Osteoblast (primary cell): ENCODE measurements around the gene CAPN14. TPM values are rescaled to one million over a fixed set of nuclear protein-coding genes. Genes with fewer than 3 reads are reported as not detected.
A peak's percentile ranks its signal among the peaks of the same experiment; 100 is the strongest.

Source experiments
- DNase-seq: peaks from one replicate; pipeline ENCODE4 v3.0.0; 2011; ENCODE audit warnings: low spot score, mixed read lengths; ENCODE audit not compliant: insufficient read length; ENCODE audit errors: missing footprints
- H2AFZ ChIP-seq: 2 replicates; pipeline ENCODE4 v1.6.0; 2011; ENCODE audit warnings: mild to moderate bottlenecking, low read length
- H3K27ac ChIP-seq: 2 replicates; pipeline ENCODE4 v1.5.1; 2011; ENCODE audit warnings: mild to moderate bottlenecking, low read depth, low read length, moderate library complexity
- H3K27me3 ChIP-seq: 2 replicates; pipeline ENCODE4 v1.6.0; 2012; ENCODE audit warnings: mild to moderate bottlenecking, control low read depth, inconsistent platforms, low read length, moderate library complexity; ENCODE audit not compliant: insufficient read depth
- H3K36me3 ChIP-seq: 2 replicates; pipeline ENCODE4 v1.5.1; 2011; ENCODE audit warnings: mild to moderate bottlenecking, low read length, control low read depth, moderate library complexity; ENCODE audit not compliant: insufficient read depth
- H3K4me1 ChIP-seq: 2 replicates; pipeline ENCODE4 v1.5.1; 2011; ENCODE audit warnings: mild to moderate bottlenecking, low read length, control low read depth, moderate library complexity; ENCODE audit not compliant: insufficient read depth
- H3K4me2 ChIP-seq: 2 replicates; pipeline ENCODE4 v1.6.0; 2011; ENCODE audit warnings: mild to moderate bottlenecking, low read length; ENCODE audit not compliant: insufficient read depth
- H3K4me3 ChIP-seq: fragments of 200-600 bp; sonication (generic); 3 replicates; pipeline ENCODE4 v1.5.1; 2012; ENCODE audit warnings: mild to moderate bottlenecking, low read length, inconsistent platforms; ENCODE audit not compliant: insufficient read depth
- H3K79me2 ChIP-seq: 2 replicates; pipeline ENCODE4 v1.6.0; 2012; ENCODE audit warnings: mild to moderate bottlenecking, low read length, control low read depth, inconsistent platforms; ENCODE audit not compliant: insufficient read depth
- H3K9me3 ChIP-seq: 2 replicates; pipeline ENCODE4 v1.5.1; 2011; ENCODE audit warnings: low read depth, low read length, control low read depth
- H4K20me1 ChIP-seq: 2 replicates; pipeline ENCODE4 v1.6.0; 2012; ENCODE audit warnings: mild to moderate bottlenecking, low read length, control low read depth; ENCODE audit not compliant: insufficient read depth
- CTCF ChIP-seq: IDR thresholded peaks from 2 replicates; pipeline ENCODE4 v1.5.1; 2011; ENCODE audit warnings: mild to moderate bottlenecking, low read depth, low read length, moderate library complexity; ENCODE audit errors: extremely low read depth
- total RNA-seq: library from RNA; depleted of rRNA; stranded (reverse); fragments of >200 nt; gene quantifications from 2 replicates; pipeline ENCODE4 v1.2.3, GENCODE V29; 2012

Gene CAPN14
- total RNA-seq, 1 donor, result under 0.01 TPM

- Histone ChIP-seq H3K4me2 (no peak overlapping the region), H3K9me3 (no peaks in the 10 kb centered on the region), H3K4me3 (no peak overlapping the region), H4K20me1 (no peaks in the 10 kb centered on the region), H3K27me3 (no peaks in the 10 kb centered on the region), H3K27ac (no peak overlapping the region), H2AFZ (no peak overlapping the region), H3K36me3 (no peaks in the 10 kb centered on the region), H3K79me2 (no peaks in the 10 kb centered on the region), H3K4me1 (no peaks in the 10 kb centered on the region)
- DNase-seq, result peak; percentile 86
- TF ChIP-seq CTCF, result peak; percentile 94
Measured at GRCh38 chr2:31170071-31170698, 47.1 kb downstream of the CAPN14 start.

- H3K79me2 ChIP-seq, result no peaks in the 10 kb centered on the region
- H3K4me3 ChIP-seq, result no peak overlapping the region
- no peaks in the 10 kb centered on the region for H3K4me1 ChIP-seq
- TF ChIP-seq CTCF, result no peak
- no peaks in the 10 kb centered on the region for H3K9me3 ChIP-seq
- no peaks in the 10 kb centered on the region for H3K27me3 ChIP-seq
- H2AFZ ChIP-seq, result no peak overlapping the region
- DNase-seq, result no peak
- H4K20me1 ChIP-seq, result no peaks in the 10 kb centered on the region
- no peaks in the 10 kb centered on the region for H3K36me3 ChIP-seq
- H3K4me2 ChIP-seq, result no peak overlapping the region
- no peak overlapping the region for H3K27ac ChIP-seq
Measured at GRCh38 chr2:31168291-31168690, 49.0 kb downstream of the CAPN14 start.

GRCh38 chr2:31166925-31167324 lies 50.4 kb downstream of the CAPN14 start:
- no peak overlapping the region for H2AFZ ChIP-seq
- DNase-seq, result no peak

DNA sequence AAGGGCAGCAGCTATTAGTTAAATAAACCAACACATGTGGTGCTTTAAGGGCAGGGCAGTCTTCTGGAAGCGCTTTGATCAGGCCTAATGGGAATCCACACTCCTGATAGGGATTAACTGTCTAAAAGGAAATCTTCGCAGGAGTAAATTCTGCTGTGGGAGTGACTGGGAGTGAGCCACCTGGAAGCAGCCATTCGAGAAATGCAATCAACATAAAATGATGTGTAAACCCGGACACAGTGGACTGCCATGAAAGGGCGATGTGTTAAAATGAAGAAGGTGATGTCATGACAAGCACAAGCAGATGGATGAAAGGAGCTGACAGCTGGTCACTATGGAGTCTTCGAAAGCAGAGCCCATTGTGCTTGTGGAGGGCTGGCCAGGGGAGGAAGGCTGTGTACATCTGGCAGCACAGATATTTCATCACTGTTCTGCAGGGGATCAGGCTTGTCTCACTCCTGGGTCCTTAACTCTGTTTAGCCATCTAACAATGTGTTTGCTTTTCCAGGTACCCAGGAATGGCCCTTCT lies 54.2 kb downstream of the CAPN14 start:
- no peaks in the 10 kb centered on the region for H3K9me3 ChIP-seq
- H3K27ac ChIP-seq, result no peak overlapping the region
- no peak overlapping the region for H2AFZ ChIP-seq
- H3K27me3 ChIP-seq, result no peaks in the 10 kb centered on the region
- no peak for TF ChIP-seq CTCF
- H3K4me3 ChIP-seq, result no peak overlapping the region
- DNase-seq, result no peak
- H3K4me1 ChIP-seq, result no peaks in the 10 kb centered on the region
- no peak overlapping the region for H3K4me2 ChIP-seq
- H4K20me1 ChIP-seq, result no peaks in the 10 kb centered on the region
- no peaks in the 10 kb centered on the region for H3K36me3 ChIP-seq
- H3K79me2 ChIP-seq, result no peaks in the 10 kb centered on the region

More at GRCh38 chr2:31166925-31167324, 50.4 kb downstream of the CAPN14 start:
- no peaks in the 10 kb centered on the region for H3K27me3 ChIP-seq
- H3K4me1 ChIP-seq, result no peaks in the 10 kb centered on the region
- H3K9me3 ChIP-seq, result no peaks in the 10 kb centered on the region
- H4K20me1 ChIP-seq, result no peaks in the 10 kb centered on the region
- H3K27ac ChIP-seq, result no peak overlapping the region
- no peak overlapping the region for H3K4me2 ChIP-seq
- TF ChIP-seq CTCF, result no peak
- no peak overlapping the region for H3K4me3 ChIP-seq
- H3K36me3 ChIP-seq, result no peaks in the 10 kb centered on the region
- H3K79me2 ChIP-seq, result no peaks in the 10 kb centered on the region
